DOHH2 (cell line): ENCODE results near the gene CD59.

Experiments used
- CTCF ChIP-seq: fragments of 200-600 bp; sonication (generic); IDR thresholded peaks from one replicate; pipeline ENCODE4 v1.5.1; 2014; ENCODE audit warnings: antibody characterized with exemption, mild to moderate bottlenecking, low read depth, low read length; ENCODE audit not compliant: poor library complexity, severe bottlenecking
- EZH2phosphoT487 ChIP-seq: fragments of 200-600 bp; sonication (generic); IDR thresholded peaks from 2 replicates; pipeline ENCODE4 v1.6.1; 2017; ENCODE audit warnings: borderline replicate concordance, mild to moderate bottlenecking, antibody characterized with exemption, low read length, moderate library complexity, mixed read lengths

GRCh38 chr11:33730716-33731115 is 5.5 kb downstream of the CD59 start:
- TF ChIP-seq CTCF (no peak), EZH2phosphoT487 (no peak)
